ENCODE measurements around the gene ARHGEF10L. TPM values are rescaled to one million over a fixed set of nuclear protein-coding genes. Genes with fewer than 3 reads are reported as not detected.

Gene ARHGEF10L
- total RNA-seq, 4 donors from 2014 or later = 72.7 to 177 (median 156) TPM

GRCh38 chr1:17658837-17659236 lies 119.3 kb downstream of the ARHGEF10L start:
- Histone ChIP-seq H3K36me3 (peaks cover 0 to 78% (median 0%) of the 10 kb centered on the region in 3 donors), H3K9me3 (no peaks in the 10 kb centered on the region), H3K4me1 (no peaks in the 10 kb centered on the region), H3K4me3 (no peak overlapping the region), H3K27me3 (no peaks in the 10 kb centered on the region), H3K27ac (no peak overlapping the region)
- DNase-seq = no peak
- TF ChIP-seq POLR2A (IDR thresholded peaks at IDR 0.05) = no peak
- TF ChIP-seq CTCF (IDR thresholded peaks at IDR 0.05) = no peak

- Histone ChIP-seq H3K9me3 (no peaks in the 10 kb centered on the region), H3K36me3 (peaks cover 0 to 68% (median 0%) of the 10 kb centered on the region in 3 donors), H3K27ac (no peak overlapping the region), H3K4me1 (no peaks in the 10 kb centered on the region), H3K27me3 (no peaks in the 10 kb centered on the region), H3K4me3 (no peak overlapping the region)
- TF ChIP-seq POLR2A (IDR thresholded peaks at IDR 0.05) = no peak
- TF ChIP-seq CTCF (IDR thresholded peaks at IDR 0.05) = peak; percentile 49 to 74 (median 66)
- peak; percentile 29 to 77 (median 70) for DNase-seq
Measured at GRCh38 chr1:17661546-17662157, 122.2 kb downstream of the ARHGEF10L start.

GRCh38 chr1:17662296-17662695 lies 122.8 kb downstream of the ARHGEF10L start:
- no peak for DNase-seq
- peaks cover 0 to 68% (median 0%) of the 10 kb centered on the region in 3 donors for H3K36me3 ChIP-seq
- H3K4me1 ChIP-seq = no peaks in the 10 kb centered on the region
- H3K4me3 ChIP-seq = no peak overlapping the region
- H3K9me3 ChIP-seq = no peaks in the 10 kb centered on the region
- no peak for TF ChIP-seq CTCF (IDR thresholded peaks at IDR 0.05)
- TF ChIP-seq POLR2A (IDR thresholded peaks at IDR 0.05) = no peak
- no peaks in the 10 kb centered on the region for H3K27me3 ChIP-seq
- no peak overlapping the region for H3K27ac ChIP-seq

GRCh38 chr1:17662786-17663185 lies 123.3 kb downstream of the ARHGEF10L start:
- Histone ChIP-seq H3K36me3 (peaks cover 0 to 68% (median 0%) of the 10 kb centered on the region in 3 donors), H3K27ac (no peak overlapping the region), H3K27me3 (no peaks in the 10 kb centered on the region), H3K9me3 (no peaks in the 10 kb centered on the region), H3K4me1 (no peaks in the 10 kb centered on the region), H3K4me3 (no peak overlapping the region)
- TF ChIP-seq CTCF (IDR thresholded peaks at IDR 0.05) = no peak
- no peak for TF ChIP-seq POLR2A (IDR thresholded peaks at IDR 0.05)
- DNase-seq = no peak

- Histone ChIP-seq H3K9me3 (no peaks in the 10 kb centered on the region), H3K4me1 (no peaks in the 10 kb centered on the region), H3K27ac (no peak overlapping the region), H3K4me3 (no peak overlapping the region), H3K36me3 (peaks cover 0 to 68% (median 0%) of the 10 kb centered on the region in 3 donors), H3K27me3 (no peaks in the 10 kb centered on the region)
- TF ChIP-seq POLR2A (IDR thresholded peaks at IDR 0.05) = no peak
- TF ChIP-seq CTCF (IDR thresholded peaks at IDR 0.05) = no peak
- no peak for DNase-seq
Measured at GRCh38 chr1:17663646-17664045, 124.1 kb downstream of the ARHGEF10L start.

Measured in Peyer's patch (tissue), 4 donors.